ENCODE measurements around the gene LSMEM2. TPM values are rescaled to one million over a fixed set of nuclear protein-coding genes. Genes with fewer than 3 reads are reported as not detected.

LSMEM2 gene
- polyA plus RNA-seq, 1 experiment = not detected

- peak overlapping the region; percentile 66 for H3K4me3 ChIP-seq (ENCODE audit: low read depth, low read length)
- ChIA-PET CTCF (interaction anchor here (1.4 to 1.5 kb wide), 2 partner anchors 24 to 54 kb away, joined by 5 to 10 read pairs; no protein-coding TSS in a partner anchor), POLR2A (interaction anchor here (0.5 to 1.3 kb wide), 9 partner anchors 15 to 1272 kb away, joined by 3 to 5 read pairs (median 4); partner anchors contain the start of genes CYB561D2, GNAI2 and NPRL2)
- H3K27ac ChIP-seq (ENCODE audit: low read depth, low read length) = peak overlapping the region; percentile 25
- TF ChIP-seq, protein P1, sequence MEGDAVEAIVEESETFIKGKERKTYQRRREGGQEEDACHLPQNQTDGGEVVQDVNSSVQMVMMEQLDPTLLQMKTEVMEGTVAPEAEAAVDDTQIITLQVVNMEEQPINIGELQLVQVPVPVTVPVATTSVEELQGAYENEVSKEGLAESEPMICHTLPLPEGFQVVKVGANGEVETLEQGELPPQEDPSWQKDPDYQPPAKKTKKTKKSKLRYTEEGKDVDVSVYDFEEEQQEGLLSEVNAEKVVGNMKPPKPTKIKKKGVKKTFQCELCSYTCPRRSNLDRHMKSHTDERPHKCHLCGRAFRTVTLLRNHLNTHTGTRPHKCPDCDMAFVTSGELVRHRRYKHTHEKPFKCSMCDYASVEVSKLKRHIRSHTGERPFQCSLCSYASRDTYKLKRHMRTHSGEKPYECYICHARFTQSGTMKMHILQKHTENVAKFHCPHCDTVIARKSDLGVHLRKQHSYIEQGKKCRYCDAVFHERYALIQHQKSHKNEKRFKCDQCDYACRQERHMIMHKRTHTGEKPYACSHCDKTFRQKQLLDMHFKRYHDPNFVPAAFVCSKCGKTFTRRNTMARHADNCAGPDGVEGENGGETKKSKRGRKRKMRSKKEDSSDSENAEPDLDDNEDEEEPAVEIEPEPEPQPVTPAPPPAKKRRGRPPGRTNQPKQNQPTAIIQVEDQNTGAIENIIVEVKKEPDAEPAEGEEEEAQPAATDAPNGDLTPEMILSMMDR (IDR thresholded peaks at IDR 0.05; ENCODE audit: low read depth, low read length) = no peak
- H3K9me3 ChIP-seq (ENCODE audit: control insufficient read depth, insufficient read depth, low read length) = no peaks in the 10 kb centered on the region; the same call in 1 of the 2 replicates
- DNase-seq (ENCODE audit: low read depth, low spot score) = no peak
- H3K27me3 ChIP-seq (ENCODE audit: control insufficient read depth, insufficient read depth, low read length) = no peaks in the 10 kb centered on the region
Observed at GRCh38 chr3:50299929-50300680, 21.2 kb downstream of the LSMEM2 start.

- CTCF ChIA-PET = interaction anchor here (1.0 kb wide), 1 partner anchor 54 kb away, joined by 3 read pairs; no protein-coding TSS in a partner anchor
- POLR2A ChIA-PET = no interaction called here
- no peak for DNase-seq (ENCODE audit: low read depth, low spot score)
- no peak overlapping the region for H3K27ac ChIP-seq (ENCODE audit: low read depth, low read length)
- H3K27me3 ChIP-seq (ENCODE audit: control insufficient read depth, insufficient read depth, low read length) = no peaks in the 10 kb centered on the region
- TF ChIP-seq, protein P1 (IDR thresholded peaks at IDR 0.05; ENCODE audit: low read depth, low read length) = no peak
- no peaks in the 10 kb centered on the region; the same call in 1 of the 2 replicates for H3K9me3 ChIP-seq (ENCODE audit: control insufficient read depth, insufficient read depth, low read length)
- no peak overlapping the region for H3K4me3 ChIP-seq (ENCODE audit: low read depth, low read length)
Observed at GRCh38 chr3:50300681-50301254, 21.9 kb downstream of the LSMEM2 start.

- peaks cover 9% of the 10 kb centered on the region for H3K9me3 ChIP-seq (ENCODE audit: control insufficient read depth, insufficient read depth, low read length)
- no peak overlapping the region for H3K27ac ChIP-seq (ENCODE audit: low read depth, low read length)
- DNase-seq (ENCODE audit: low read depth, low spot score) = no peak
- CTCF ChIA-PET = no interaction called here
- no peak overlapping the region for H3K4me3 ChIP-seq (ENCODE audit: low read depth, low read length)
- H3K27me3 ChIP-seq (ENCODE audit: control insufficient read depth, insufficient read depth, low read length) = no peaks in the 10 kb centered on the region
- TF ChIP-seq, protein P1 (IDR thresholded peaks at IDR 0.05; ENCODE audit: low read depth, low read length) = no peak
- POLR2A ChIA-PET = no interaction called here
Observed at GRCh38 chr3:50302095-50303012, 23.5 kb downstream of the LSMEM2 start.

DNA sequence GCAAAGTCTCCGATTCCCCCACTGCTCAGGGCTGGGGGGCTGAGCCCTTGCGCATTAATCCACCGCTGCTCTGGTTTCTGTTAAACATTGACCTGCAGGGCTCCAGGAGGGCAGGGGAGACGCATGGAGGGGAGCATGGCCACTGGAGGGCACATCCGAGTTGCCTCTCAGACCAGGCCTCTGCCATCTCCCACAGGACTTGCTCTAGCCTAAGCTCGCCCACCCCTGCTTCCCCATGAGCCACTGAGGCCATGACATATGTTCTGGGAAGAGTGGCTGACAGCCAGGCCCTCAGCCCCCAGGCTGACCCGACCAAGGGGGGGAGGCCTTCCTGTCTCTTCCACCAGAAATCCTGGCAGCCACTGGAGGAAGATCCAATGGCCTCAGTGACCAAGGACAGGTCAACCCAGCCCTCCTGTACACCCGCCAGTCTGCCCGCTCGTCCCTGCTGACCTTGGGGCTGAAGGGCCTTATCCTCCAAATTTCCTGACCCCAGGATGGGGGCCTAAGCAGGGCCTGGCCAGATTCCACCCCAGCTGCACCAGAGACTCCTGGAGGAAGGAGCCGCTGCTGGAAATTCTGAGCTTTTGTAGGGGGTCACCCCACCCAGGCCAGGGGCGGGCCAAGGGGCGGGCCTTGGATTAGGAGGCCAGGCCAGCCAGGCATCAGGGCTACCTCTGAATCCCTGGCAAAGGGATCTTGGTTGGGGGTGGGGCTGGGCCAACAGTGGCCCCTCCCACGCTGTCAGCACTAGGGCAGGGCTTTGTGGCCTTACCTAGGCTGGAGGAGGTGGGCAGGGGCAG is 24.3 kb downstream of the LSMEM2 start, which contains the start of gene HYAL1:
Gene HYAL1, minus strand, starts transcription at position 562 of the 803 bp plus-strand sequence. CDS start 618 bp downstream, outside the sequence.
- H3K9me3 ChIP-seq (ENCODE audit: control insufficient read depth, insufficient read depth, low read length) = peaks cover 17% of the 10 kb centered on the region
- no peak within 1 kb of the TSS for H3K4me3 ChIP-seq (ENCODE audit: low read depth, low read length)
- H3K27ac ChIP-seq (ENCODE audit: low read depth, low read length) = no peak within 1 kb of the TSS
- no peaks in the 10 kb centered on the region for H3K27me3 ChIP-seq (ENCODE audit: control insufficient read depth, insufficient read depth, low read length)
- ChIA-PET CTCF (no interaction called here), POLR2A (no interaction called here)
- TF ChIP-seq, protein P1 (IDR thresholded peaks at IDR 0.05; ENCODE audit: low read depth, low read length) = no peak; the same call in 1 of the 2 replicates
- DNase-seq (ENCODE audit: low read depth, low spot score) = no peak

All from AG04450 (cell line).